GM21619 (cell line): ENCODE data around the gene TRMT6.

Experiments
- ATAC-seq: cut with Tn5 transposase; IDR thresholded peaks from one replicate; pipeline ENCODE4 v1.9.1; 2021; ENCODE audit not compliant: unreplicated experiment

TRMT6 gene

GRCh38 chr20:5949943-5950270 is 426 bp downstream of the TRMT6 start:
- ATAC-seq = peak; percentile 7

DNA sequence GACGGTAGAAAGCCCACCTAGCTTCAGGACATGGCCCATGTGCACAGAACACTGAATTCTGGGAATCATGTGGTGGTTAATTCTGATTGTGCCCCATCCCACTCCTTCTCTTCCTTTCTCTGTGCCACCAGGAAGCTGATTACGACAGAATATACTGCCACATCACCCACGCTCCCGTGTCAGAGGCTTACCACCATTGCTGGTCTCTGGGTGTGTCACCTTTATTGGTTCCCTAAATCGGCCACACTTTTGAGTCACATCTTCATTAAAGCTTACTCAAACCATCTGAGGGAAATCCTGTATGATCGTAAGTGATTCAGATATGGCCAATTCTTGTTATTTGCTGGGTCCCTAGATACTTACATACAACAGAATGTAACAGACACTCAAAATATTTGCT is 3.1 kb downstream of the TRMT6 start:
- no peak for ATAC-seq

- no peak for ATAC-seq
Measured at GRCh38 chr20:5945963-5946362, 4.4 kb downstream of the TRMT6 start.

DNA sequence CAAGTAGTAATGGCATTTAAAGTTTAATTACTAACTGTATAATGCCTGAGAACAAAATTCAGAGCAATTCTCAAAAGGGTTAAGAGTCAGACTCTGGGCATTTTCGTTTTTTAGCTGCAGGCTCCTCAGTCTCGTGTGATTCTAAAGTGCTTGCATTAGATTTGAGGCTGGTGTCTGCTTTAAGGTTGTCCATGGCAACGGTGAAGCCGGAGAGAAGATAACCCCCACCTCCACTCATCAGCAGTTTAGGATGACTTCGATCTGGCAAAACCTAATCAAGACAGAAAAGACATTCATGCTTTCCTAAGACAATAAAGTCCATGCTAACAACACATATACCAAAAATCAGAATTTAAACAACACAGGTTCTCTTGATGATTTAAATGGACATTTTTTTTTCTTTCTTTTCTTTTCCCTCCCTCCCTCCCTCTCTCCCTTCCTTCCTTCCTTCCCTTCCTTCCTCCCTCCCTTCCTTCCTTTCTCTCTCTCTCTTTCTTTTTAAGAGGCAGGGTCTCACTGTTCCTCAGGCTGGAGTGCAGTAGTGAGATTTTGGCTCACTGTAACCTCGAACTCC is 11.8 kb downstream of the TRMT6 start:
- no peak for ATAC-seq

DNA sequence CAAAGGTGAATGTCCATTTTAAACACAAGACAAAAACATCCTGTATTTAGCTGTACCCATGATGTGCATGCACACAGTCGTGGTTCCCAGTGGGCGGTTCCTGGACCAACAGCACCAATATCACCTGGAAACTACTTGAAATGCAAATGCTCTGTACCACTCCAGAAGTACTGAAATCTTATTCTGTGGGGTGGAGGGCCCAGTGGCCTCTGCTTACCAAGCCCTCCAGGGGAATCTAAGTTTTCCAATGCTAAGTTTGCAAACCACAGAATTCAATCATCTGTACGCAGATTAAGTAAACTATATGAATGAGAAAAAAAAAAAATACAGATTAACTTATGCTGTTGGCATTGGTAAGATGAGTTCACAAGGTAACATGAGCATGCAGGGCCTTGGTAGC is 14.1 kb downstream of the TRMT6 start:
- ATAC-seq = no peak

DNA sequence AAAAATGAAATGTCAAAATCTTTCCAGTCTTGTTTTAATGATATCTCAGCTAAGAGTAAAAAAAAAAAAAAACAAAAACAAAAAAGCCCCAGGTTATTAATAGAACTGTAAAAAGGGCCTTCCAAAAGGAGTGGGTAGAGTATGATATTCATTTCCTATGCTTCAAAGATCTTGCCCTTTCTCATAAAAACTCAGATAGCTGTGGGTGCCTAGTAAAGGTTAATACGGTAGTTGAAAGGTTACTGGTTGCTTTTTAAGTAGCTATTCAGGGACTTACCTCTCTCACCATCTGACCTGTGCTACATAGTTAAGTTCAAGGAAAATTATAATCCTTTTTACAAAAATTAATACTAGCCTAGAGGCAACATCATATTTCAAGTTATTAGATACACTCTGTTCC is 14.9 kb downstream of the TRMT6 start:
- ATAC-seq = no peak

DNA sequence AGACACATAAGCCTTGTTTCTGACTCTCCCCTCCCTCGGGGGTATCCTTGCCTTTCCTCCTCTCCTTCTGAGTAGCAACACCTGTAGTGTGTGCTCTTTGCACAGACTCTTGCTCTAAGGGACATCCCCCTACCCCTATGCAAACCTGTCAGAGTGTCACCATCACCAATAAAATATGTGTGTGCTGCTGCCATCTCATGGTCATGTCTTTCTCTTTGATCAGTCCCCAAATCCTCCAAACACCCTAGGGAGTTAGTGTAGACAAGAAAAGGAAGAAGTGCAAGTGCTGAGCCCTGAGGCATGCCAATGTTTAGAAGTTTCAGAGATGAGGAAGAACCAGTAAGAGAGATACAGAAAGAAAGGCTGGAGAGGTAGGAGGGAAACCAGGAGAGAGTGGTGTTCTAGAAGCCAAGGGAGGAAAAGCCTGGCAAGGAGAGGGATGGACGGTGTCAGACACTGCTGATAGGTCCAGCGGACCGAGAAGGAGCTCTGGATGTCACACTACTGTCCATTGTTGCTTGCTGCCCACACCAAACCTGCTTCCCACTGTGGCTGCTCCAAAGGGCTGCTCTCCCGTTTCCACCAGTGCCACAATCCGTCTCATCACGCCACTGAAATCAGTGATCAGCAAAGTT is 16.4 kb downstream of the TRMT6 start:
- peak; percentile 61 for ATAC-seq

DNA sequence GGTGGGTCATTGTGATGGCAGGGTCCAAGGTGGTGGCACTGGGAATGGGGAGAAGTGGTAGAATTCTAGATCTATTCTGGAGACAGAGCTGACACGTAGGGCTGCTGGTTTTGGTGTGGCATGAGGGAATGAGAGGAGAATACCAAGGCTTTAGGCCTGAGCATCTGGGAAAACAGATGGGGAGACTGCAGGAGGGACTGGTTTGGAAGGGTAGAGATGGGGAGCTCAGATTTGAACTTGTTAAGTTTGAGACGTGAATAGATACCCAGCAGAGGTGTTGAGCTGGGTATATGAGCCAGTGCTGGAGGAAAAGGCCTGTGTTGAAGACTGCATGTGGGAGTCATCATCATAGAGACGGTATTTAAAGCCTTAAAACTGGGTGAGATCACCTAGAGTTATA is 17.5 kb downstream of the TRMT6 start:
- ATAC-seq = no peak

GRCh38 chr20:5931411-5931810 is 18.9 kb downstream of the TRMT6 start:
- ATAC-seq = no peak

DNA sequence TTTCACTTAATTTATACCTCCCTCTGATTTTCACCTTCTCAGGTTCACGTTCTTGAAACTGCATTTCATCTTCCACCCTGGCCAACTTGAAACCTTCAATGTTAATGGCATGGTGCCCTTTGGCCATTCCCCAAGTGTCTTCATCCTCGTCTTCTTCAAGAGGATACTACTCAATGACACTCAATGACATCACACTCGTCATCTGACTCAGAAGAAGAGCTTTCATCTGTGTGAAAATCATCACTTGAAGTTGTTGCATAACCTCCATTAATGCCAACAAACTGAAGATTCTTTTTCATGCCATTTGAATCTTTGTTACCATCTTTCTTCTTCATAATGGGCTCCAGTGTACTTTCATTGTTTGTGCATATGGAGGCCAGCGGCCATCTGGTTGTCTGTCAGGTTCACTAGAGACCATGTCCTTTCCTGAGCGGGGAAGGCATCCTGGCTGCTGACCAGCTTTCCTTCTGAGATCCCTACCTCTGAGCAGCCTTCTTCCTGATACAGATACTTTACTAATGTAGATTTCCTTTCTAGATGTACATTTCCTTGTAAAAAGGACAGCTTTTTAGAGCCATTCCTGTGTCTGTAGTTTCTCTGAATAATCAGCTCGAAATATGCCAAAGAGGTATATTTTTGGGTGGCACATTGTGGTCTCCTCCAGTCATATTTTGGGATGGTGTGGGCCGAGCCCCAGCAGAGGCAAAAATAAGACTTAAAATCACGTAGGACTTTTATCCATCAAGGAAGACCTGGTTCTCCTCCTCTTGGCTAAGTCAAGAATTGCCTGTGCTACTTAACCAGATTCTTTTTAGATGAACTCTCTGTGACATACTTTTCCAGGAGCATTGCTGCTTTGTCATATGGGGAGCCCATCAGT is 21.3 kb downstream of the TRMT6 start:
- ATAC-seq = no peak

DNA sequence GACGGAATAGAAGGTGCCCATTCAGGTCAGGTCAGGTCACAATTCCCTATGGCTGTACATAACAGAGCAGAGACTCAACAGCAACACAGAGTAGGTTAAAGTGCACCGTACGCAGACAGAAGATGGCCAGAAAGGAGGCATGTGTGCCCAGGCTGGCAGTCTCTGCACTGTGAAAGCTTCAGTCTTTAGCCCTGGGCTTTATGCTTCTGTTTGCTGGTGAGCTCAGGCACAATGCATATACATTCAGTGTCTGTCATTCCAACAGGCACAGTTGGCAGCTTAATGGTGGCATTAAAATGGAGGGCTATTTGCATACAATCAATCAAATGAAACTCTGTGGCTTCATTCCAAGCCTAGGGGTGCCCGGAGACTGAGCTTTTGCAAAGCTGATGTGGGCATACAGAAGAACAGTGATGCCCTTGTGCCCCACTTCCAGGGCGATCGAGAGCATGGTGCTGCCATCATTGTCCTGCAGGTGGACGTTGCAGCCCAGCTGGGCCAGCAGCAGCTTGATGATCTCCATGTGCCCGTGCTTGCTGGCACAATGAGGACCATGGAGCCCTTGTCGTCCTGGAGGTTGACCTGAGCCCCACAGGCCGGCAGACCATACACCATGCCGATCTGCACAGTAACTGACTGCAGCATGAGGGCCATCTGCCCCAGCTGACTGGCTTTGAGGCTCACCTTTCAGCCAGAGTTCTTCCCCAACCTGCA is 22.4 kb downstream of the TRMT6 start:
- no peak for ATAC-seq

- ATAC-seq = no peak
Measured at GRCh38 chr20:5925551-5925950, 24.8 kb downstream of the TRMT6 start.

DNA sequence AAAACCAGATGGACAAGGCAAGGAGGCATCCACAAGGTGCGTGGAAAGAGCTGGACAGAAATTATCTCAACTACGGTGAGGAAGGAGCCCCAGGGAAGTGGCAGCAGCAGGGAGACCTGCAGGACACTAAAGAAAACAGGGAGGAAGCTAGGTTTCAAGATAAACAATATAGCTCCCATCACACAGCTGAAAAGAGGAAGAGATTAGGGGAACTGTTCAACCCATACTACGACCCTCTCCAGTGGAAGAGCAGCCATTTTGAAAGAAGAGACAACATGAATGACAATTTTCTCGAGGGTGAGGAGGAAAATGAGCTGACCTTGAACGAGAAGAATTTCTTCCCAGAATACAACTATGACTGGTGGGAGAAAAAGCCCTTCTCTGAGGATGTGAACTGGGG is 26.8 kb downstream of the TRMT6 start:
- no peak for ATAC-seq

DNA sequence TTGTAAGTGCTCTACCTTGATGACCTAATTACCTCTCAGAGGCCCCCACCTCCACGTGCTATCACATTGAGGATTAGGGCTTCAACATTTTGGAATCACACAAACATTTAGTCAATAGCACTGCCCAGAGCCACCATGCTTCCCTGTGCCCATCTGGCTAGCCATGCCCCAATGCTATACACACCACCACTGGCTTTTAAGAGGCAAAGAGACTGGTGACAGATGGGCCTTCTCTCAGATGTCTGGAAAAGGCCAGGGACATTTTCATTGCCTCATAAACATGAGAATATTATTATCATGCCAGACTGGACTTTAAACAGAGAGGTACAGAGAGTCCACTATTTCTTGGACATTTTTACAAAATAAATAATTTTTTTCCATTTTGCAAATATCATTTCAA is 29.8 kb downstream of the TRMT6 start:
- no peak for ATAC-seq

DNA sequence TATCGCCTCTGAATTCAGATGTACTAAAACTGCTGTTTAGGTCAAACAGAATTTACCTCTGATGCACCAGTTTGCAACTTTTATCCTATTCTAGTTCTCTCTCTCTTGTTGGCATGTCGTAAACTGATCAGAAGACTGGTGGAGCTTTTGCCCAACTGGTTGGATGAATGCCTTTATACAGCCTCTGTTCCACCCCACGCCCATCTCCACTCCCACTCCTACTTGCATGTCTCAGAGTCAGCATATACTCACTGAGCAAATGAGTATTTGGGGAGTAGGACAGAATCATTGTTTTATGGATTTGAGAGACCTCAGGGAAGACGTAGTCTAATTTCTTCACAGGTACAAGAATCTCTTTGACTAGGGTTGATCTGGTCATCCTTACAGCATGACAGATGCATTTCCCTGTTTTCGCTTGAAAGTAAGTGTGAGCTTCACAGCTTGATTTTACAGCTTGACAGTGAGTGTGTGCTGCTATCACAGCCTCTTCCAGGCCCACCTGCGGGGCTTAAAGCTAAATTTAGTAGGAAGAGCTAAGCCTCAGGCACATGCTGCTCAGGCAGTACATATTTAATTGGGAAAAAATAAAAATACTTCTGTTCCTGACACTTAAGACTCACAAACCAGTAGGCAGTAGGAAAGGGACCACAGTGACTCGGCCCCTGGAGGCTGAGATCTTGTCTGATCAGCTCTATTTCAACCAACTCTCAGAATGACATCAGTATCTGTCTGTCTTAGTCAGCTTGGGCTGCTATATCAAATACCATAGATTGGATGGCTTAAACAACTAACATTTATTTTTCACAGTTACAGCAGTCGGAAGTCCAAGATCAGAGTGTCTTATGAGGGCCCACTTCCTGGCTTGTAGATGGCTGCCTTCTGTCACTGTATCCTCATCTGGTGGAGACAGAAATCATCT is 30.4 kb downstream of the TRMT6 start:
- no peak for ATAC-seq

DNA sequence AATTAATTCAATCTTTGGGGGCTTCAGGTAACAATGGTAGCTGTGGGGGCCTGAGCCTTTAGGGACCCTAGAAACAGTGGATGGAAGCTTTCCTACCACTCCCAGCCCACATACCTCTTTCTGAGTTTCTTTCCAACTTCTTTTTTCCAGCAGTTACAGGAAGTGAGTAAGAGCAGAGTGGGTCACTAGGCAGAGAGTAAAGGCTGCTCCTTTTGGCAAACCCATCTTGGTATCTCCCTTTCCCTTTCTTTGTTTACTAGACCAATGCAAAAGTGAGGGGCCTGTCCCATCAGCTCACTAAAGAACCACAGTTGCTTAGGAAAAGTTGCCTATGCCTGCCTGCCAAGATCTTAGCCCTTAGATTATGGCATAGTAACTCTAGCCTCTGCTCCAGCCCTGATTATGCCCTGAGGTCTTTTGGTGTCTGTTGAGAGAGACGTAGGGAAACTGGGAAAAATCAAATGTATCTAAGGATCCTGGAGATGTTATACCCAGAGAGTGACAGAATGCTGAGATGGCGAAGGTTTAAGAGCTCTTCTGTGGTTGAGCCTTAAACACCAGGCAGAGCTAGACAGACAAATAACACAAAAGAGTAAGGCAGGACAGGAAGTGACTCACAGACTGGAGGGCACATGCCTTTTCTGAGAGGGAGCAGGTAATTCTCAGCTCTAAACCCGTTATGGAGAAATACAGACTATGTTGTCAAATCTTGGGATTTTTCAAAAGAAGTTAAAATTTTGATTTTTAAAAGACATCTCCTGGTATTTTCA is 31.3 kb downstream of the TRMT6 start:
- no peak for ATAC-seq

GRCh38 chr20:5914859-5915258 is 35.5 kb downstream of the TRMT6 start:
- no peak for ATAC-seq

DNA sequence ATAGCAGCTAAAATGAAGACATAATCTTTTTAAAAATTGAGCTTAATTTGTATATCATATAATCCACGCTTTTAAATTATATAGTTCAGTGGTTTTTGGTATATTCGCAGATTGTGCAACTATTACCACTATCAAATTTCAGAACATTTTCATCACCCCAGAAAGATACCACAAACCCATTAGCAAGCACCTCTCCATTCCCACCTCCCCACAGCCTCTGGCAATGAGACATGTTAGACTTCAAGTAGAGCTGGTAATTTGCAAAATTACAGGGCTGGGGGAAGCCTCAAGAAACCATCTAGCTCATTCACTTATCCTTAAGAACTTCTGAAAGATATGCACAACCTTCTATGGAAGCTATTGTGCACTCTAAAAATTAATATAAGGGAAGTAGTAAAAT is 37.2 kb downstream of the TRMT6 start:
- ATAC-seq = no peak

GRCh38 chr20:5910186-5910585 is 40.1 kb downstream of the TRMT6 start:
- ATAC-seq = no peak

DNA sequence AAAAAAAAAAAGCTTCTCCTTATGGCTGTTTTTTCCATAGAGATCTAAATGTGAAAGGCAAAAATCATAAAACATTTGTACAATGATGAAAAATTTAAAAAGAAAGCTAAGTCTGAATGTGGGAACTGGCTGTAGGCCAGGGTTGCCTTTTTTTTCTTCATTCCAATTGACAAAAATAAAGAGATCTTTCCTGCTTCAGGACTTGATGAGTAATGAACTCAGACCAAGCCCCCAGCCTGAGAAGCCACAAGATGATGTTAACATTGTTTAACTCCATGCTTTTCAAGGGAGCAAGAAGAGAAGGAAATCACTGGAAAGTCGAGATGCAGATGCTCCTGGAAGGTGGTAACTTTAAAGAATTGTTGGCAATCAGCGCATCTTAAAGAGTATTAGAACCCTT is 41.4 kb downstream of the TRMT6 start:
- no peak for ATAC-seq
